Heart right ventricle (tissue), 16 donors: ENCODE results near the gene SCRT2. TPM values are rescaled to one million over a fixed set of nuclear protein-coding genes. Genes with fewer than 3 reads are reported as not detected.

Experiments used
- ATAC-seq, 8 donors: fragments of 200-7000 bp; cut with Tn5 transposase; one replicate each; pipeline ENCODE4 v1.9.1; 2020; ENCODE audit warnings: mild to moderate bottlenecking in 8 of 8, moderate library complexity in 8 of 8, moderate number of reproducible peaks in 1 of 8
- DNase-seq, 2 donors: peaks; one replicate each; pipeline ENCODE4 v3.0.0-alpha.2; 2020
- H3K27ac ChIP-seq, 10 donors: fragments of 200-600 bp; sonication (generic) in 2 of 10; one replicate each; pipeline versions ENCODE4 v1.5.0 to v1.8.0; 2020 to 2022; ENCODE audit warnings: mild to moderate bottlenecking in 3 of 10
- H3K27me3 ChIP-seq, 7 donors: fragments of 200-600 bp; one replicate each; pipeline ENCODE4 v1.8.0; 2021 to 2022; ENCODE audit warnings: mild to moderate bottlenecking in 2 of 7
- H3K36me3 ChIP-seq, 9 donors: fragments of 200-600 bp; sonication (generic) in 1 of 9; one replicate each; pipeline versions ENCODE4 v1.5.0 to v1.8.0; 2020 to 2022; ENCODE audit warnings: mild to moderate bottlenecking in 2 of 9
- H3K4me1 ChIP-seq, 9 donors: fragments of 200-600 bp; sonication (generic) in 1 of 9; one replicate each; pipeline versions ENCODE4 v1.5.0 to v1.8.0; 2020 to 2022; ENCODE audit warnings: mild to moderate bottlenecking in 4 of 9
- H3K4me3 ChIP-seq, 10 donors: fragments of 200-600 bp; sonication (generic) in 2 of 10; one replicate each; pipeline versions ENCODE4 v1.5.0 to v1.8.0; 2020 to 2022; ENCODE audit warnings: mild to moderate bottlenecking in 7 of 10, moderate library complexity in 2 of 10
- H3K9me3 ChIP-seq, 11 donors: fragments of 200-600 bp in 10 of 11; sonication (generic) in 2 of 11; one replicate each; pipeline versions ENCODE4 v1.5.0 to v1.8.0; 2013 to 2022; ENCODE audit warnings: mild to moderate bottlenecking in 2 of 11, control low read depth in 1 of 11, moderate library complexity in 1 of 11
- WGBS, 2 donors: extraction: QIAGEN DNeasy Blood & Tissue Kit; methylation state at CpG; one replicate each; pipeline ENCODE4 v1.1.7; 2013; ENCODE audit warnings: inconsistent platforms in 1 of 2; 5-methylcytosine and 5-hydroxymethylcytosine counted together
- intact Hi-C, 10 donors: fragments of 100-400 bp; cut with DNase I; formaldehyde crosslinking; loops; one replicate each; pipeline versions ENCODE4 v1.11.1 to v1.14.2; 2022
- polyA plus RNA-seq, 2 donors: library from polyadenylated mRNA; stranded (reverse); fragments of 200-250 nt; gene quantifications; one replicate each; pipeline ENCODE4 v1.2.3, GENCODE V29; 2013
- total RNA-seq, 10 donors: library from RNA; stranded (reverse); fragmentation: NEBNext Ultra II Directional in 3 of 10; extraction: Animal tissue kit (Norgen Biotek cat#: 25700) in 3 of 10; gene quantifications; one replicate each; pipeline versions ENCODE4 v1.2.1 to v1.2.4, GENCODE V29; 2021 to 2023
- TF ChIP-seq, protein P1 (sequence below), 9 donors: fragments of 200-600 bp; sonication (generic) in 2 of 9; IDR thresholded peaks; one replicate each; pipeline versions ENCODE4 v1.5.0 to v1.8.0; 2021 to 2022; ENCODE audit warnings: antibody characterized with exemption in 9 of 9, mild to moderate bottlenecking in 5 of 9, moderate library complexity in 1 of 9
- donor health status: Arrhythmogenic right ventricular cardiomyopathy.
- donor health status: ischemic (EF 13 %, LVEDD 7.1; RV severe dilation, severe dysfunction).
- donor health status: healthy with polysubstance abuse.
- donor health status: DM: no; HTN: yes; CAD: no.
- donor health status: DM: no; HTN: no; CAD: no.
- donor health status: ischemic (EF 25% LVEDD 6.9; RV normal size, moderate dysfunction).
- donor health status: ischemic (EF 25% LVEDD 5.7; RV mildly dilated, moderate dysfunction).
- donor health status: healthy.
- donor health status: DM: yes; HTN: yes; CAD: no.
- donor health status: Ischemic cardiomyopathy.
- donor health status: ischemic (EF 35%, LVEDD 5.7; RV mildly dilated, moderate dysfunction).
- donor health status: nonischemic (EF 11% LVEDD 7.7; RV severe dilation, severe dysfunction).
- donor health status: DM: yes; HTN: yes; CAD: no.
- donor health status: PGD.
- donor health status: ischemic (EF 29% LVEDD 5.4; RV normal size, mild dysfunction).
- donor health status: nonischemic (EF 23%, LVEDD 6.1; RV moderate dilation, normal function).

The SCRT2 gene
- total and polyA plus RNA-seq, 12 donors = not detected

DNA sequence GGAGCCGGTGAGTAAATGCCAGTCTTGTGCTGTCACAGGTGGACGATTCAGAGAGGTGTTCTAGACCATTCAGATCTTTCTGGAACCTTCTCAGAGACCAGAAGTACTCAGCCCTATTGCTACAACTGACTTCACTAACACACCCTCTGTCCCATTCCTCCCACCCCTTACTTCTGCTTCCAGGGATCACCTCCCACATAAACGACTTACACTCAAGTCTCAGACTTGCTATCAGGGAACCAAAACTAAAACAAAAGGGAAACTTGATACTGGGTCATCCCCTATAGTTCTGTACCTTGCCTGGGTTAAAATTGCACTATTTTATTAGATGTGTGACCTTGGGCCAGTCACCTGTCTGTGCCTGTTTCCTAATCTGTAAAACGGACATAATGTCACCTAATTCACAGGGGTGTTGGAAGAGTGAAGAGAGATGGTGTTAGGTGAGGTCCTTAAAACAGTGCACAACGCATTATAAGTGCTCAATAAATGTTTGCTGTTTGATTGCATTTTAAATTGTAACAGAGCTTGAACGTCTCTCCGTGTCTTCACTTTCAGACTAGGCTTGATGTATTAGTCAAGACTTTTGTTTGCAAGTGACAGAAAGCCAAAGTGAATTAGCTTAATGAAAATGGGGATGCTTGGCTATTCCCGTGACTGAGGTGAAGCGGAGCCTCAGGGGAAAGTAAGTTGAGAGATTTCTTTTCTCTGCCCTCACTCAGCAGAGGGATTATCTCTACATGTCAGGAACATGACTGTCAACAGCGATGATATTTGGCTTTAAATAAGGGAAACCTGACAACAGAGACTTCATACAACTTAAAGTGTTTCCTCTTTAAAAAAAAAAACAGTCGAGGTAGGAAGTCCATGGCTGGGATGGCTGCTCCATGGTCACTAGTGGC is 19.6 kb downstream of the SCRT2 start:
- peaks cover 0 to 3% (median 0%) of the 10 kb centered on the region in 9 donors for H3K36me3 ChIP-seq
- TF ChIP-seq, protein P1, sequence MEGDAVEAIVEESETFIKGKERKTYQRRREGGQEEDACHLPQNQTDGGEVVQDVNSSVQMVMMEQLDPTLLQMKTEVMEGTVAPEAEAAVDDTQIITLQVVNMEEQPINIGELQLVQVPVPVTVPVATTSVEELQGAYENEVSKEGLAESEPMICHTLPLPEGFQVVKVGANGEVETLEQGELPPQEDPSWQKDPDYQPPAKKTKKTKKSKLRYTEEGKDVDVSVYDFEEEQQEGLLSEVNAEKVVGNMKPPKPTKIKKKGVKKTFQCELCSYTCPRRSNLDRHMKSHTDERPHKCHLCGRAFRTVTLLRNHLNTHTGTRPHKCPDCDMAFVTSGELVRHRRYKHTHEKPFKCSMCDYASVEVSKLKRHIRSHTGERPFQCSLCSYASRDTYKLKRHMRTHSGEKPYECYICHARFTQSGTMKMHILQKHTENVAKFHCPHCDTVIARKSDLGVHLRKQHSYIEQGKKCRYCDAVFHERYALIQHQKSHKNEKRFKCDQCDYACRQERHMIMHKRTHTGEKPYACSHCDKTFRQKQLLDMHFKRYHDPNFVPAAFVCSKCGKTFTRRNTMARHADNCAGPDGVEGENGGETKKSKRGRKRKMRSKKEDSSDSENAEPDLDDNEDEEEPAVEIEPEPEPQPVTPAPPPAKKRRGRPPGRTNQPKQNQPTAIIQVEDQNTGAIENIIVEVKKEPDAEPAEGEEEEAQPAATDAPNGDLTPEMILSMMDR (IDR thresholded peaks at IDR 0.05) = no peak
- ATAC-seq (no peak), DNase-seq (no peak)
- H3K27ac ChIP-seq = no peak overlapping the region
- 75 to 78% methylated on average over 11 of the region's 11 CpGs for WGBS, 2 donors
- H3K9me3 ChIP-seq = no peaks in the 10 kb centered on the region
- H3K27me3 ChIP-seq = peaks cover 0 to 8% (median 3%) of the 10 kb centered on the region in 7 donors
- peaks cover 6 to 72% (median 22%) of the 10 kb centered on the region in 9 donors for H3K4me1 ChIP-seq
- intact Hi-C loops = loop anchor here in 1 of 10 donors (10.0 kb wide), 1 partner anchor 301 kb away; no protein-coding TSS in a partner anchor
- H3K4me3 ChIP-seq = no peak overlapping the region

DNA sequence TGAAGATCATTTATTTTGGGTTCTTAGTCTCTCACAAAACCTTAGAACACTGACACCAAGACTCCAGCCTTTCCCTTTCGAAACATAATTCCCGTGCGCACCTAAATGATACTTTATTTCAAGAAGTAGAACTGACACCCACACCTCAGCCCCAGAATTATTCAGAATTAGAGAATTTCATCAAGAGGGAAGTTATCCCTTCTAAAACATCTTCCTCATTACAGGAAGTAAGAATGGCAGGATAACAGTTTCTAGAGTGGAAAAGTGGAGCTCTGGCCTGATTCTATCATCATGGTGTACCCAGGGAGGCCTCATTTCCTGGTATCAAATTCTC is 21.2 kb downstream of the SCRT2 start:
- no peak for ATAC-seq
- Histone ChIP-seq H3K4me1 (peaks cover 6 to 57% (median 22%) of the 10 kb centered on the region in 9 donors), H3K36me3 (peaks cover 0 to 19% (median 5%) of the 10 kb centered on the region in 9 donors), H3K4me3 (peak overlapping the region in 1 of 10 donors; percentile 75), H3K9me3 (no peaks in the 10 kb centered on the region), H3K27me3 (peaks cover 0 to 3% (median 0%) of the 10 kb centered on the region in 7 donors), H3K27ac (peak overlapping the region in 3 of 10 donors; percentile 92 to 98 (median 96))
- no peak for DNase-seq
- TF ChIP-seq, protein P1 (IDR thresholded peaks at IDR 0.05) = no peak
- intact Hi-C loops = loop anchor here in 5 of 10 donors (1.0 to 10.0 kb wide), 4 partner anchors 73 to 300 kb away; no protein-coding TSS in a partner anchor
- WGBS, 2 donors = 94% methylated on average over 3 of the region's 3 CpGs

DNA sequence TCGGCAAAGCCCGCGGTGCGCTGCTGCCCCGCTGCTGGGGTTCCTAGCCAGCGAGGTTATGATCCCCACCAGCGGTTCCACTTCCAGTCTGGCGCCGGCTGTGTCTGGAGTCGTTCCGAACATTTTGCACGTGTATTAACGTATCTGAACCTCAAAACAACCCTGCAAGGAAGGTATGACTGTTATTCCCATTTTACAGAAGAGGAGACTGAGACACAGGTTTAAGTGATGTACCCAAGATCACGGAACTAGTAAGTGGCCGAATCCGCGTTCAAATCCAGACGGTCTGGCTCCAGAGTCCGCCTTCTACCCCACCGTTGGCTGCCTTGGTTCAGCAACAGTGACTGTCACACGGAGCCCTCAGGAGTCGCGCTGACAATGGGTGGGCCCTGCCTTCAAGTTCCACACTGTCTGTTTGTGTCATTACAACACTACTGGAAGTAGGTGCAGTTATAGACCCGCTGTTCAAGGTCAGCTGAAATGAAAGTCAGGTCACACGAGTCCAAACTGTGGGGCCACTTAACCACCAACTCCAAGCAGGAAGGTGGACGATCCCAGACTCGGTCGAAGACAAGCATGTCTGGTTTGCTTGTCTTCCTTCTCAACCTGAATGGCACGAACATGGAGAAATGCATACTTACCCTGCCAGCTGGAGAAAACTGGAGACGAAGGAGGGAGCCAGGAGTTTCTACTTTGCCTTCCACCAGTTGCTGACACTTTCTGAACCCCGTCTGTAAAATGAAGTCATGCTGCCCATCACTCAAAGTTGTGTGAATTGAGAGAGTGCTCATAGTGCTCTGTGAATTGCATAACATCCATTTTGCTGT is 21.8 kb downstream of the SCRT2 start:
- Histone ChIP-seq H3K4me1 (peaks cover 6 to 54% (median 22%) of the 10 kb centered on the region in 9 donors), H3K27ac (peak overlapping the region; percentile 86 to 98 (median 93)), H3K4me3 (peak overlapping the region; percentile 36 to 87 (median 76)), H3K36me3 (peaks cover 0 to 24% (median 10%) of the 10 kb centered on the region in 9 donors), H3K27me3 (no peaks in the 10 kb centered on the region), H3K9me3 (no peaks in the 10 kb centered on the region)
- intact Hi-C loops = loop anchor here in 7 of 10 donors (1.0 to 10.0 kb wide), 6 partner anchors 73 to 299 kb away; no protein-coding TSS in a partner anchor
- TF ChIP-seq, protein P1 (IDR thresholded peaks at IDR 0.05) = peak in 2 of 9 donors; percentile 9 to 20
- peak in 3 of 8 donors; percentile 3 to 16 (median 7) for ATAC-seq
- no peak for DNase-seq
- 15 to 16% methylated on average over 31 of the region's 31 CpGs for WGBS, 2 donors
